Panc1 (cell line): ENCODE results near the gene SSBP3. TPM values are rescaled to one million over a fixed set of nuclear protein-coding genes. Genes with fewer than 3 reads are reported as not detected.

Source experiments
- ATAC-seq: fragments of 200-7000 bp; cut with Tn5 transposase; 2 replicates; pipeline ENCODE4 v1.9.1; 2020; ENCODE audit warnings: mild to moderate bottlenecking, moderate library complexity
- BruUV-seq: library from RNA; stranded (reverse); fragments of 400-500 nt; replicated peaks from 2 replicates; lab custom pipeline; 2021; lab: Mats Ljungman, UMichigan
- CTCF ChIA-PET: fragments of 300-600 bp; sonication (Branson Sonifier 250); formaldehyde crosslinking; loops from one replicate; lab custom pipeline; 2022; ENCODE audit warnings: antibody characterized with exemption; lab: Charles Lee
- POLR2A ChIA-PET: fragments of 300-600 bp; sonication (Branson Sonifier 250); formaldehyde crosslinking; loops from one replicate; lab custom pipeline; 2022; ENCODE audit warnings: antibody characterized with exemption; lab: Charles Lee
- DNase-seq: peaks from one replicate; pipeline ENCODE4 v3.0.0-alpha.2; 2010; ENCODE audit warnings: low read depth, low spot score
- H3K27ac ChIP-seq: 2 replicates; pipeline ENCODE4 v1.5.1; 2011; ENCODE audit warnings: mild to moderate bottlenecking, low read length, inconsistent platforms
- H3K27me3 ChIP-seq: fragments of 200-500 bp; sonication (Bioruptor generic); 2 replicates; pipeline ENCODE4 v1.6.0; 2014; ENCODE audit warnings: low read length, inconsistent platforms; ENCODE audit not compliant: control insufficient read depth, insufficient read depth
- H3K36me3 ChIP-seq: fragments of 200-500 bp; sonication (Bioruptor generic); 2 replicates; pipeline ENCODE4 v1.5.1; 2014; ENCODE audit warnings: inconsistent platforms, mild to moderate bottlenecking, low read length, moderate library complexity; ENCODE audit not compliant: control insufficient read depth, insufficient read depth
- H3K4me1 ChIP-seq: 2 replicates; pipeline ENCODE4 v1.5.1; 2011; ENCODE audit warnings: inconsistent platforms, mild to moderate bottlenecking, low read length, moderate library complexity; ENCODE audit not compliant: control insufficient read depth, insufficient read depth
- H3K4me3 ChIP-seq, 2 experiments: 2 replicates each; pipeline ENCODE4 v1.5.1; 2011 to 2012; ENCODE audit warnings: low read depth in 2 of 2, low read length in 2 of 2, mild to moderate bottlenecking in 2 of 2, inconsistent platforms in 1 of 2, moderate library complexity in 1 of 2
- H3K9me3 ChIP-seq: fragments of 200-500 bp; sonication (Bioruptor generic); 2 replicates; pipeline ENCODE4 v1.5.1; 2014; ENCODE audit warnings: low read depth, mild to moderate bottlenecking, inconsistent platforms, low read length, moderate library complexity; ENCODE audit not compliant: control insufficient read depth, insufficient read depth
- CTCF ChIP-seq: fragments of 450-650 bp; IDR thresholded peaks from 2 replicates; pipeline ENCODE4 v1.5.1; 2017; ENCODE audit warnings: mild to moderate bottlenecking
- POLR2AphosphoS5 ChIP-seq: IDR thresholded peaks from 2 replicates; pipeline ENCODE4 v1.6.1; 2012; ENCODE audit warnings: mild to moderate bottlenecking, low read depth, low read length, moderate library complexity
- SIN3A ChIP-seq: IDR thresholded peaks from 2 replicates; pipeline ENCODE4 v1.6.1; 2012; ENCODE audit warnings: low read depth, mild to moderate bottlenecking, low read length, moderate library complexity, borderline replicate concordance; ENCODE audit not compliant: insufficient read depth
- TCF7L2 ChIP-seq: IDR thresholded peaks from 2 replicates; pipeline ENCODE4 v1.6.1; 2011; ENCODE audit warnings: mild to moderate bottlenecking, low read depth, low read length, inconsistent platforms
- in situ Hi-C: cut with HindIII; loops from 2 replicates; pipeline ENCODE4 v1.10.0; 2016; ENCODE audit warnings: low sequenced_read_pairs, low pct_unique_long_range_greater_than_20kb
- intact Hi-C: fragments of 100-400 bp; cut with micrococcal nuclease; formaldehyde crosslinking; loops from one replicate; pipeline ENCODE4 v1.10.0; 2022; ENCODE audit not compliant: unreplicated experiment
- total RNA-seq: library from RNA; stranded (reverse); gene quantifications from one replicate; pipeline ENCODE4 v1.2.1, GENCODE V29; 2021; ENCODE audit not compliant: unreplicated experiment
- TF ChIP-seq, protein P1 (sequence below), 2 experiments: IDR thresholded peaks; 2 replicates each; pipeline ENCODE4 v1.6.1; 2011 to 2012; ENCODE audit warnings: low read depth in 2 of 2, control low read depth in 1 of 2, low read length in 1 of 2, mild to moderate bottlenecking in 1 of 2, moderate library complexity in 1 of 2; ENCODE audit not compliant: insufficient read depth in 1 of 2

Gene SSBP3
- total RNA-seq, 1 experiment from 2014 or later = 22.5 TPM

DNA sequence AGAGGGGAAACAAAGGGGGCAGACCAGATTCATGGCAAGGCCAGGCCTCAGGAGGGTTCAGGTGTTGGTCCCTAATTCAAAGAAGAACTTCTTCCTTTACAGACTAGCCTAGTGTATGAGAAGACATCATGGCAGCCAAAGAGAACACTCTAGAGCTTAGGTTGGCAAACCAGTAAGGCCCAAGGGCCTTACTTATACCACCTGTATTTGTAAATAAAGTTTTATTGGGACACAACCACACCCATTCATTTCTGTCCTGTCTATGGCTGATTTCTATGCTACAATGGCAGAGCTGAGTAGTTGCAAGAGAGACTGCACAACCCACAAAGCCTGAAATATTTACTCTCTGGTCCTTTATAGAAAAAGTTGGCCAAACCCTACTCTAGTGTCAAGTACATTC is 42.3 kb downstream of the SSBP3 start:
- in situ Hi-C loops = no loop called here
- no peak for ATAC-seq
- ChIA-PET CTCF (no interaction called here), POLR2A (no interaction called here)
- no TSS peak for BruUV-seq
- H3K36me3 ChIP-seq = no peaks in the 10 kb centered on the region
- no peak overlapping the region for H3K4me3 ChIP-seq
- no peaks in the 10 kb centered on the region for H3K9me3 ChIP-seq
- no peaks in the 10 kb centered on the region for H3K4me1 ChIP-seq
- intact Hi-C loops = no loop called here
- no peak for DNase-seq
- H3K27ac ChIP-seq = no peak overlapping the region
- H3K27me3 ChIP-seq = no peaks in the 10 kb centered on the region
- TF ChIP-seq, protein P1, sequence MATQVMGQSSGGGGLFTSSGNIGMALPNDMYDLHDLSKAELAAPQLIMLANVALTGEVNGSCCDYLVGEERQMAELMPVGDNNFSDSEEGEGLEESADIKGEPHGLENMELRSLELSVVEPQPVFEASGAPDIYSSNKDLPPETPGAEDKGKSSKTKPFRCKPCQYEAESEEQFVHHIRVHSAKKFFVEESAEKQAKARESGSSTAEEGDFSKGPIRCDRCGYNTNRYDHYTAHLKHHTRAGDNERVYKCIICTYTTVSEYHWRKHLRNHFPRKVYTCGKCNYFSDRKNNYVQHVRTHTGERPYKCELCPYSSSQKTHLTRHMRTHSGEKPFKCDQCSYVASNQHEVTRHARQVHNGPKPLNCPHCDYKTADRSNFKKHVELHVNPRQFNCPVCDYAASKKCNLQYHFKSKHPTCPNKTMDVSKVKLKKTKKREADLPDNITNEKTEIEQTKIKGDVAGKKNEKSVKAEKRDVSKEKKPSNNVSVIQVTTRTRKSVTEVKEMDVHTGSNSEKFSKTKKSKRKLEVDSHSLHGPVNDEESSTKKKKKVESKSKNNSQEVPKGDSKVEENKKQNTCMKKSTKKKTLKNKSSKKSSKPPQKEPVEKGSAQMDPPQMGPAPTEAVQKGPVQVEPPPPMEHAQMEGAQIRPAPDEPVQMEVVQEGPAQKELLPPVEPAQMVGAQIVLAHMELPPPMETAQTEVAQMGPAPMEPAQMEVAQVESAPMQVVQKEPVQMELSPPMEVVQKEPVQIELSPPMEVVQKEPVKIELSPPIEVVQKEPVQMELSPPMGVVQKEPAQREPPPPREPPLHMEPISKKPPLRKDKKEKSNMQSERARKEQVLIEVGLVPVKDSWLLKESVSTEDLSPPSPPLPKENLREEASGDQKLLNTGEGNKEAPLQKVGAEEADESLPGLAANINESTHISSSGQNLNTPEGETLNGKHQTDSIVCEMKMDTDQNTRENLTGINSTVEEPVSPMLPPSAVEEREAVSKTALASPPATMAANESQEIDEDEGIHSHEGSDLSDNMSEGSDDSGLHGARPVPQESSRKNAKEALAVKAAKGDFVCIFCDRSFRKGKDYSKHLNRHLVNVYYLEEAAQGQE (IDR thresholded peaks at IDR 0.05; ENCODE audit: insufficient read depth in 1 of 2, low read depth in 2 of 2, low read length in 1 of 2) = no peak
- no peak for TF ChIP-seq TCF7L2

- ChIA-PET POLR2A (no interaction called here), CTCF (no interaction called here)
- H3K27ac ChIP-seq = no peak overlapping the region
- H3K27me3 ChIP-seq = no peaks in the 10 kb centered on the region
- H3K4me3 ChIP-seq = no peak overlapping the region
- no peaks in the 10 kb centered on the region for H3K4me1 ChIP-seq
- no TSS peak for BruUV-seq
- in situ Hi-C loops (no loop called here), intact Hi-C loops (no loop called here)
- no peaks in the 10 kb centered on the region for H3K9me3 ChIP-seq
- DNase-seq (no peak), ATAC-seq (no peak)
- no peaks in the 10 kb centered on the region for H3K36me3 ChIP-seq
- TF ChIP-seq CTCF (no peak), TCF7L2 (no peak), POLR2AphosphoS5 (no peak), SIN3A (no peak)
- TF ChIP-seq, protein P1 (IDR thresholded peaks at IDR 0.05; ENCODE audit: insufficient read depth in 1 of 2, low read depth in 2 of 2, low read length in 1 of 2) = no peak
Observed at GRCh38 chr1:54362881-54363340, 43.3 kb downstream of the SSBP3 start.
